OCI-LY7 (cell line): ENCODE measurements around the gene TBC1D3G.
"Not testable (repeated sequence)": the region's sequence is repeated elsewhere in the genome, so short reads cannot be mapped to it uniquely, and the experiment has no call there.

Experiments used
- EZH2phosphoT487 ChIP-seq: fragments of 200-600 bp; sonication (generic); IDR thresholded peaks from 2 replicates; pipeline ENCODE4 v1.6.1; 2018; ENCODE audit warnings: low read depth, borderline replicate concordance, mild to moderate bottlenecking, mixed run types, antibody characterized with exemption, low read length, moderate library complexity, mixed read lengths
- TF ChIP-seq, protein P1 (sequence below): fragments of 200-600 bp; sonication (generic); conservative IDR thresholded peaks from 2 replicates; pipeline ENCODE4 v1.5.1; 2014; ENCODE audit warnings: mild to moderate bottlenecking, antibody characterized with exemption, low read length, moderate library complexity, mixed read lengths

GRCh38 chr17:36295161-36295560, 28.5 kb upstream of the TBC1D3G start:
- TF ChIP-seq, protein P1, sequence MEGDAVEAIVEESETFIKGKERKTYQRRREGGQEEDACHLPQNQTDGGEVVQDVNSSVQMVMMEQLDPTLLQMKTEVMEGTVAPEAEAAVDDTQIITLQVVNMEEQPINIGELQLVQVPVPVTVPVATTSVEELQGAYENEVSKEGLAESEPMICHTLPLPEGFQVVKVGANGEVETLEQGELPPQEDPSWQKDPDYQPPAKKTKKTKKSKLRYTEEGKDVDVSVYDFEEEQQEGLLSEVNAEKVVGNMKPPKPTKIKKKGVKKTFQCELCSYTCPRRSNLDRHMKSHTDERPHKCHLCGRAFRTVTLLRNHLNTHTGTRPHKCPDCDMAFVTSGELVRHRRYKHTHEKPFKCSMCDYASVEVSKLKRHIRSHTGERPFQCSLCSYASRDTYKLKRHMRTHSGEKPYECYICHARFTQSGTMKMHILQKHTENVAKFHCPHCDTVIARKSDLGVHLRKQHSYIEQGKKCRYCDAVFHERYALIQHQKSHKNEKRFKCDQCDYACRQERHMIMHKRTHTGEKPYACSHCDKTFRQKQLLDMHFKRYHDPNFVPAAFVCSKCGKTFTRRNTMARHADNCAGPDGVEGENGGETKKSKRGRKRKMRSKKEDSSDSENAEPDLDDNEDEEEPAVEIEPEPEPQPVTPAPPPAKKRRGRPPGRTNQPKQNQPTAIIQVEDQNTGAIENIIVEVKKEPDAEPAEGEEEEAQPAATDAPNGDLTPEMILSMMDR, result not testable (repeated sequence)
- TF ChIP-seq EZH2phosphoT487, result not testable (repeated sequence)
